ENCODE results near the gene PLEKHG1.

DNA sequence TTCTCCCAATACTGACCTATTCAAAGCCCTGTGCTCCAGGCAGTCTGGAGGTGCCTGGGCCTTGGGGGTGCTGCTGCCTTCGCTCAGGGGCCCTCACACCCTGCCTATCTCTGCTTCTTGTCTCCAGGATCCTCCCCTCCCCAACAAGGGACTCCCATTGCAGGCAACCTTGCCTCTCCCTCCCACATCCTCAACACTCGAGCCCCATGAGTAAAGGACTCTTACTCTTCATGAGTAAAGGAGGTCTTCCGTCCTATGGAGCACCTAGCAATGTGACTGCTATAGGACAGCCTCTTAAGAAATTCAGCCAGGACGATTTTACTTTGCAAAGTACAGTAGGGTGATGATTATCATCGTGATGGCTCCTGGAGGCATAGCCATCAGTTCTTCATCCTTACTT, 24.5 kb downstream of the PLEKHG1 start:
- TF ChIP-seq, protein P1, sequence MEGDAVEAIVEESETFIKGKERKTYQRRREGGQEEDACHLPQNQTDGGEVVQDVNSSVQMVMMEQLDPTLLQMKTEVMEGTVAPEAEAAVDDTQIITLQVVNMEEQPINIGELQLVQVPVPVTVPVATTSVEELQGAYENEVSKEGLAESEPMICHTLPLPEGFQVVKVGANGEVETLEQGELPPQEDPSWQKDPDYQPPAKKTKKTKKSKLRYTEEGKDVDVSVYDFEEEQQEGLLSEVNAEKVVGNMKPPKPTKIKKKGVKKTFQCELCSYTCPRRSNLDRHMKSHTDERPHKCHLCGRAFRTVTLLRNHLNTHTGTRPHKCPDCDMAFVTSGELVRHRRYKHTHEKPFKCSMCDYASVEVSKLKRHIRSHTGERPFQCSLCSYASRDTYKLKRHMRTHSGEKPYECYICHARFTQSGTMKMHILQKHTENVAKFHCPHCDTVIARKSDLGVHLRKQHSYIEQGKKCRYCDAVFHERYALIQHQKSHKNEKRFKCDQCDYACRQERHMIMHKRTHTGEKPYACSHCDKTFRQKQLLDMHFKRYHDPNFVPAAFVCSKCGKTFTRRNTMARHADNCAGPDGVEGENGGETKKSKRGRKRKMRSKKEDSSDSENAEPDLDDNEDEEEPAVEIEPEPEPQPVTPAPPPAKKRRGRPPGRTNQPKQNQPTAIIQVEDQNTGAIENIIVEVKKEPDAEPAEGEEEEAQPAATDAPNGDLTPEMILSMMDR (IDR thresholded peaks at IDR 0.05; ENCODE audit: low read depth, low read length, missing input control): no peak
- TF ChIP-seq, protein P2, sequence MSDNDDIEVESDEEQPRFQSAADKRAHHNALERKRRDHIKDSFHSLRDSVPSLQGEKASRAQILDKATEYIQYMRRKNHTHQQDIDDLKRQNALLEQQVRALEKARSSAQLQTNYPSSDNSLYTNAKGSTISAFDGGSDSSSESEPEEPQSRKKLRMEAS (IDR thresholded peaks at IDR 0.05): no peak
- TF ChIP-seq YY1 (IDR thresholded peaks at IDR 0.05) (no peak), ZBTB33 (IDR thresholded peaks at IDR 0.05) (no peak), SP1 (IDR thresholded peaks at IDR 0.05) (no peak), RAD21 (IDR thresholded peaks at IDR 0.05) (no peak), GABPA (IDR thresholded peaks at IDR 0.05 in 1 of 2, conservative IDR thresholded peaks at IDR 0.05 in 1 of 2) (no peak), JUND (IDR thresholded peaks at IDR 0.05) (no peak), RXRA (IDR thresholded peaks at IDR 0.05) (no peak), HNF4G (IDR thresholded peaks at IDR 0.05) (no peak)
- TF ChIP-seq, protein P3, sequence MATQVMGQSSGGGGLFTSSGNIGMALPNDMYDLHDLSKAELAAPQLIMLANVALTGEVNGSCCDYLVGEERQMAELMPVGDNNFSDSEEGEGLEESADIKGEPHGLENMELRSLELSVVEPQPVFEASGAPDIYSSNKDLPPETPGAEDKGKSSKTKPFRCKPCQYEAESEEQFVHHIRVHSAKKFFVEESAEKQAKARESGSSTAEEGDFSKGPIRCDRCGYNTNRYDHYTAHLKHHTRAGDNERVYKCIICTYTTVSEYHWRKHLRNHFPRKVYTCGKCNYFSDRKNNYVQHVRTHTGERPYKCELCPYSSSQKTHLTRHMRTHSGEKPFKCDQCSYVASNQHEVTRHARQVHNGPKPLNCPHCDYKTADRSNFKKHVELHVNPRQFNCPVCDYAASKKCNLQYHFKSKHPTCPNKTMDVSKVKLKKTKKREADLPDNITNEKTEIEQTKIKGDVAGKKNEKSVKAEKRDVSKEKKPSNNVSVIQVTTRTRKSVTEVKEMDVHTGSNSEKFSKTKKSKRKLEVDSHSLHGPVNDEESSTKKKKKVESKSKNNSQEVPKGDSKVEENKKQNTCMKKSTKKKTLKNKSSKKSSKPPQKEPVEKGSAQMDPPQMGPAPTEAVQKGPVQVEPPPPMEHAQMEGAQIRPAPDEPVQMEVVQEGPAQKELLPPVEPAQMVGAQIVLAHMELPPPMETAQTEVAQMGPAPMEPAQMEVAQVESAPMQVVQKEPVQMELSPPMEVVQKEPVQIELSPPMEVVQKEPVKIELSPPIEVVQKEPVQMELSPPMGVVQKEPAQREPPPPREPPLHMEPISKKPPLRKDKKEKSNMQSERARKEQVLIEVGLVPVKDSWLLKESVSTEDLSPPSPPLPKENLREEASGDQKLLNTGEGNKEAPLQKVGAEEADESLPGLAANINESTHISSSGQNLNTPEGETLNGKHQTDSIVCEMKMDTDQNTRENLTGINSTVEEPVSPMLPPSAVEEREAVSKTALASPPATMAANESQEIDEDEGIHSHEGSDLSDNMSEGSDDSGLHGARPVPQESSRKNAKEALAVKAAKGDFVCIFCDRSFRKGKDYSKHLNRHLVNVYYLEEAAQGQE (IDR thresholded peaks at IDR 0.05): no peak

Measured in liver (tissue), 3 donors.